ENCODE results near the gene NOX4.

Gene NOX4

DNA sequence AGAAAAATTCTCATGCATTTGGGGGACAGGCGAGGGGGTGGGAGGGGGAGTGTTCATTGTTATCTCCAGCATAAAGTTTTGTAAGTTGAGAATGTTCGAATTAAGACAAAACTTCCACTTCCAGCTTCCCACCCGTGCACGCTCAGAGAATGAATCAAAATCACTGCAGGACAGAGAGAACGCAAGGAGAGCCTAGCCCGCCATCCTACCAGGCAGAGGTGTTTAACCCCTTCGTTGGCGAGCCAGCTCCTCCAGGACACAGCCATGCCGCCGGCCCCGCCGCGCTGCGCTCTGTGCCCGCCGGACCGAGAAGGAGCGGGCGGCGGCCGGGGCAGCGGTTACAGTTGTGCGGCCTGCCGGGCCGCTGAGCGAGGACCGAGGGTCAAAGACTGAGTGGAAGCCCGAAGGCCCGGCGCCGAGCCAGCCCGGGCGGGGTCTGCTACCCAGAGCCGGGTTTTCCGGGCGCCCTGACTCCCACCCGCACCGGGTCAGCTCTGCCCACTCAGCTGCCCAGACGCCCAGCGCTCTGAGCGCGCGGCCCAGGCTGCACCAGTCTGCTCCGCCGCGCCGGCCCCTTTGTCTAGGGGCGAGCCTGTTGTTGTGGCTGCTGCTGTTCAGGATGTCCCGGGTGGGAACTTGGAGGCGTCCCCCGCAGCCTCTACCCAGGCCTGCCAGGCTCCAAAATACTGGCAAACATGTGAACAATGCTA is at the start of gene NOX4:
Gene NOX4, minus strand, starts transcription at position 395 of the 710 bp plus-strand sequence. Its CDS starts 129 bp downstream, at position 266.
- Histone ChIP-seq H3K9ac (ENCODE audit: low read length) (no peak within 1 kb of the TSS), H3K9me3 (ENCODE audit: insufficient read depth, low read length) (no peaks in the 10 kb centered on the region), H3K27ac (ENCODE audit: low read length) (no peak within 1 kb of the TSS), H3K36me3 (replicated peaks; ENCODE audit: low read depth, low read length) (no peaks in the 10 kb centered on the region), H4K20me1 (ENCODE audit: insufficient read depth, low read length) (no peaks in the 10 kb centered on the region), H3K4me1 (ENCODE audit: low read length) (no peaks in the 10 kb centered on the region), H3K4me3 (ENCODE audit: low read length) (no peak within 1 kb of the TSS), H3K4me2 (ENCODE audit: low read length) (no peak within 1 kb of the TSS), H2AFZ (ENCODE audit: low read depth, low read length) (no peak within 1 kb of the TSS), H3K27me3 (ENCODE audit: low read depth, low read length) (no peaks in the 10 kb centered on the region), H3K79me2 (ENCODE audit: low read length) (no peaks in the 10 kb centered on the region)
- no peak for TF ChIP-seq EZH2phosphoT487 (IDR thresholded peaks at IDR 0.05; ENCODE audit: low read depth)
- TF ChIP-seq, protein P1, sequence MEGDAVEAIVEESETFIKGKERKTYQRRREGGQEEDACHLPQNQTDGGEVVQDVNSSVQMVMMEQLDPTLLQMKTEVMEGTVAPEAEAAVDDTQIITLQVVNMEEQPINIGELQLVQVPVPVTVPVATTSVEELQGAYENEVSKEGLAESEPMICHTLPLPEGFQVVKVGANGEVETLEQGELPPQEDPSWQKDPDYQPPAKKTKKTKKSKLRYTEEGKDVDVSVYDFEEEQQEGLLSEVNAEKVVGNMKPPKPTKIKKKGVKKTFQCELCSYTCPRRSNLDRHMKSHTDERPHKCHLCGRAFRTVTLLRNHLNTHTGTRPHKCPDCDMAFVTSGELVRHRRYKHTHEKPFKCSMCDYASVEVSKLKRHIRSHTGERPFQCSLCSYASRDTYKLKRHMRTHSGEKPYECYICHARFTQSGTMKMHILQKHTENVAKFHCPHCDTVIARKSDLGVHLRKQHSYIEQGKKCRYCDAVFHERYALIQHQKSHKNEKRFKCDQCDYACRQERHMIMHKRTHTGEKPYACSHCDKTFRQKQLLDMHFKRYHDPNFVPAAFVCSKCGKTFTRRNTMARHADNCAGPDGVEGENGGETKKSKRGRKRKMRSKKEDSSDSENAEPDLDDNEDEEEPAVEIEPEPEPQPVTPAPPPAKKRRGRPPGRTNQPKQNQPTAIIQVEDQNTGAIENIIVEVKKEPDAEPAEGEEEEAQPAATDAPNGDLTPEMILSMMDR (IDR thresholded peaks at IDR 0.05; ENCODE audit: low read depth, low read length): no peak

DNA sequence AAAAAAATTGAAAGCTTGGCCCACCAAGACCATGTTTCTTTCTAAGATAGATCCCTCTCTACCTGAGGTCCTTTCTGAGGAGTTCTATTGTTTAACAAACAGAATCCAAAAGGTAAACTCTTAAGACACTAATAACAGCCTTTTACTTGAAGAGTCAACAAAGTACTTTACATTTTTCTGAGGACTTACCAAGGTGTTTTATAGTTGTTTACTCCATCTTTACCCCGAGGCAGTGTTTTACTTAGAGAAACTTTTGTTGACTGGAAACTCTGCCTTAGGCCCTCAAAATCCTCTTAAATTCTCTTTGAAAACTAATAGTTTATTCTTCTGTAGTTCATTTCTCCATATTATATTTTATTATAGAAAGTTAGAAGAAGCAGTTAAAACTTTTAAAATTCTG is 49.7 kb upstream of the NOX4 start:
- no peak overlapping the region for H2AFZ ChIP-seq (ENCODE audit: low read depth, low read length)
- H3K4me2 ChIP-seq (ENCODE audit: low read length): no peak overlapping the region
- H3K9ac ChIP-seq (ENCODE audit: low read length): no peak overlapping the region
- H3K4me3 ChIP-seq (ENCODE audit: low read length): no peak overlapping the region
- no peaks in the 10 kb centered on the region for H3K27me3 ChIP-seq (ENCODE audit: low read depth, low read length)
- H3K27ac ChIP-seq (ENCODE audit: low read length): no peak overlapping the region
- no peak for TF ChIP-seq EZH2phosphoT487 (IDR thresholded peaks at IDR 0.05; ENCODE audit: low read depth)
- TF ChIP-seq, protein P1 (IDR thresholded peaks at IDR 0.05; ENCODE audit: low read depth, low read length): no peak
- H4K20me1 ChIP-seq (ENCODE audit: insufficient read depth, low read length): no peaks in the 10 kb centered on the region
- H3K79me2 ChIP-seq (ENCODE audit: low read length): no peaks in the 10 kb centered on the region
- H3K36me3 ChIP-seq (replicated peaks; ENCODE audit: low read depth, low read length): no peaks in the 10 kb centered on the region
- H3K9me3 ChIP-seq (ENCODE audit: insufficient read depth, low read length): no peaks in the 10 kb centered on the region
- no peaks in the 10 kb centered on the region for H3K4me1 ChIP-seq (ENCODE audit: low read length)

DNA sequence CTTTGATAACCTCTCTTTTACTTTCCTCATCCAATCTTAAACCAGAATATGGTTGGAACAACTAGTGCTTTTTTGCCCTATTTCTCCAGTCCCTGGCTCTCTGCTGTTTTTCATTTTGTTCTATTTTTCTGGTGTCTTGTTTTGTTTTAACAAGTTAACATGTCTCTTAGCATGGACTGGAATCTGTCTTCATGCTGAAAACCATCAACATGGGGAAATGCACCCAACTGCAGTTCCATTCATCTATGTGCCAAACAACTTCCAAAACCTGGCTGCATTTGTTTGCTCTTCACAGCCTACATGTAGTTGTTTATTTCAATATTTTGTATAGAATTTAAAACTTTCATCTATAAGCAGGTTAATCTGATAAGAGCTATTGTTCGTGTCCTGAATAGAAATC is 46.8 kb upstream of the NOX4 start:
- no peak overlapping the region for H3K27ac ChIP-seq (ENCODE audit: low read length)
- no peak for TF ChIP-seq EZH2phosphoT487 (IDR thresholded peaks at IDR 0.05; ENCODE audit: low read depth)
- TF ChIP-seq, protein P1 (IDR thresholded peaks at IDR 0.05; ENCODE audit: low read depth, low read length): no peak
- no peak overlapping the region for H2AFZ ChIP-seq (ENCODE audit: low read depth, low read length)

DNA sequence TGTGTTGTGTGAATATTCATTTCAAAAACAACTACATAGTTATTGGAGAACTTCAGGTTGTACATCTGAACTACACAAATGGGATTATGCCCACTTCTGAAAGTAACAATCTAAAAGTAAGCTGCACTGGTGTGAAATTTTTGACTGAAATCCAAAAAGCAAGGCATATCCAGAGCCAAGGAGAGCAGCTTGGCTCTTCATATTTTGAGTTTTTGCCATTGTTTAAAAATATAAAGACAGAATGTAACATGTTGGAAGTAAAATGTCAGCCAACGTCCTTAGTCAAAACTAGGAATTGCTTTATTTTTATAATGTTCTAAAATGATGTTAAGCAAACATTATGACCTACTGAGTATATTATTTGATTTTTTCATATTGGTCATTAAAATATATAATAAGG is 45.8 kb upstream of the NOX4 start:
- Histone ChIP-seq H3K9ac (ENCODE audit: low read length) (no peak overlapping the region), H3K4me1 (ENCODE audit: low read length) (no peaks in the 10 kb centered on the region), H3K9me3 (ENCODE audit: insufficient read depth, low read length) (no peaks in the 10 kb centered on the region), H4K20me1 (ENCODE audit: insufficient read depth, low read length) (no peaks in the 10 kb centered on the region), H3K27me3 (ENCODE audit: low read depth, low read length) (no peaks in the 10 kb centered on the region), H2AFZ (ENCODE audit: low read depth, low read length) (no peak overlapping the region), H3K79me2 (ENCODE audit: low read length) (no peaks in the 10 kb centered on the region), H3K4me2 (ENCODE audit: low read length) (no peak overlapping the region), H3K4me3 (ENCODE audit: low read length) (no peak overlapping the region), H3K36me3 (replicated peaks; ENCODE audit: low read depth, low read length) (no peaks in the 10 kb centered on the region), H3K27ac (ENCODE audit: low read length) (no peak overlapping the region)
- TF ChIP-seq EZH2phosphoT487 (IDR thresholded peaks at IDR 0.05; ENCODE audit: low read depth): no peak
- TF ChIP-seq, protein P1 (IDR thresholded peaks at IDR 0.05; ENCODE audit: low read depth, low read length): no peak

More for the DNA sequence above, 46.8 kb upstream of the NOX4 start:
- Histone ChIP-seq H3K9me3 (ENCODE audit: insufficient read depth, low read length) (no peaks in the 10 kb centered on the region), H3K4me3 (ENCODE audit: low read length) (no peak overlapping the region), H3K4me2 (ENCODE audit: low read length) (no peak overlapping the region), H3K4me1 (ENCODE audit: low read length) (no peaks in the 10 kb centered on the region), H3K9ac (ENCODE audit: low read length) (no peak overlapping the region), H3K27me3 (ENCODE audit: low read depth, low read length) (no peaks in the 10 kb centered on the region), H3K79me2 (ENCODE audit: low read length) (no peaks in the 10 kb centered on the region), H3K36me3 (replicated peaks; ENCODE audit: low read depth, low read length) (no peaks in the 10 kb centered on the region), H4K20me1 (ENCODE audit: insufficient read depth, low read length) (no peaks in the 10 kb centered on the region)

All from OCI-LY3 (cell line).